Hepatocyte (in vitro differentiated cells): ENCODE data around the gene TRPM3.

Experiments
- CTCF ChIP-seq: fragments of 200-600 bp; sonication (generic); IDR thresholded peaks from 2 replicates; pipeline ENCODE4 v1.5.1; 2016; ENCODE audit warnings: antibody characterized with exemption, mild to moderate bottlenecking; ENCODE audit not compliant: poor library complexity
- EZH2 ChIP-seq: fragments of 200-600 bp; sonication (generic); IDR thresholded peaks from 2 replicates; pipeline ENCODE4 v1.6.1; 2016; ENCODE audit warnings: antibody characterized with exemption, mild to moderate bottlenecking, borderline replicate concordance

GRCh38 chr9:70883056-70883455 is 238.4 kb downstream of the TRPM3 start:
- no peak for TF ChIP-seq CTCF
- TF ChIP-seq EZH2: no peak
